ENCODE data around the gene SPRR2A.
"Not testable (repeated sequence)": the region's sequence is repeated elsewhere in the genome, so short reads cannot be mapped to it uniquely, and the experiment has no call there.

SPRR2A gene

DNA sequence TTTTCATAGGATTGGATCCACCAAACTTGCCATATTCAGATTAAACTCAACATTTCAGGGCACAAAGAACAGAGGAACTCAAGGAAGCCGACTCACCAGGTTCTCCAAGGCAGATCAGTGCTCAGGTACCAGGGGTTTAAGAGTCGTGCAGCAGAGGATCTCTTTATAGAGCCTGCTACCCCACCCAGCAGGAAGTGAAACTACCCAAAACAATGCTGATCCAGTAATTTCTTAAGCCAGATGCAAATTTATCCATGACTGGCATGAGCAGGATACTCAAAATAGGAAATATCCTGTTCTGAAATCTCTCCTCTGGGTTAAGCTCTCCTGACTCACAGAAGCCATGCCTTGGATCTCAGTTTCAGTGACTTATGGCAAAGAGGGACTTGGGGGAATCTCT, at the start of gene SPRR2A:
Gene SPRR2A, minus strand, starts transcription at position 138 of the 400 bp plus-strand sequence. CDS start 777 bp downstream, outside the sequence.
- DNase-seq = no peak

DNA sequence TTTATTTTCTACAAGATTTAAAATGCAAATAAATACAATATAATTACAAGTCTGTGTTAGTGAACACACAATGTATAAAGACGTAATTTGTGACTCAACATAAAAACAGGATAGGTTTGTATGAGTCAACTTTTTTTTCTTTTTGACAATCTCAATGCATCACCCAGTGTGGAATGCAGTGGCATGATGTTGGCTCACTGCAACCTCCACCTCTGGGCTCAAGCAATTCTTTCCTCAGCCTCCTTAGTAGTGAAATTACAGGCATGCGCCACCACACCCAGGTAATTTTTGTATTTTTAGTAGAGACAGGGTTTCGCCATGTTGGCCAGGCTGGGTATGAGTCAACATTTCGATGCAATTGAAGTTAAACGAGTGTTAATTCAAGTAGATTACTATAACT, 42.9 kb upstream of the SPRR2A start:
- DNase-seq = no peak

DNA sequence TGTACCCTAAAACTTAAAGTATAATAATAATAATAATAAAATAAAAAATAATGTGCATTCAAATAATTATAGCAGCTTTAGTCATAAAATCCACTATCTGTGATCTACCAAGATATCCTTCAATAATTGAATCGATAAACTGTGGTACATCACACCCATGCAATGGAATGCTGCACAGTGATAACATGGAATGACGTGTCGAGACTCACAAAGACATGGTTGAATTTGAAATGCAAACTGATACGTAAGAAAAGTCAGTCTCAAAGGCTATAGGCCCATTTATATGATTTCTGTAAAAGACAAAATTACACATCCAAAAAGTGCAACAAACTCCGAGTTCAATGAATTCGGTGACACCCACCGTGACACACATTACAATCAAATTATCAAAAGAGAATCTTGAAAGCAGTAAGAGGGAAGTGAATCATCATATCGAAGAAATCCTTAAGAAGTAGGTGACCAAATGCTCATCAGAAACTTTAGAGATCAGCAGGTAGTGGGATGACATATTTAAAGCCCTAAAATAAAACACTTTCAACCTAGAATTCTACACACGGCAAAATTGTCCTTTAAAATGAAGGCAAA, 42.2 kb upstream of the SPRR2A start:
- no peak for DNase-seq

DNA sequence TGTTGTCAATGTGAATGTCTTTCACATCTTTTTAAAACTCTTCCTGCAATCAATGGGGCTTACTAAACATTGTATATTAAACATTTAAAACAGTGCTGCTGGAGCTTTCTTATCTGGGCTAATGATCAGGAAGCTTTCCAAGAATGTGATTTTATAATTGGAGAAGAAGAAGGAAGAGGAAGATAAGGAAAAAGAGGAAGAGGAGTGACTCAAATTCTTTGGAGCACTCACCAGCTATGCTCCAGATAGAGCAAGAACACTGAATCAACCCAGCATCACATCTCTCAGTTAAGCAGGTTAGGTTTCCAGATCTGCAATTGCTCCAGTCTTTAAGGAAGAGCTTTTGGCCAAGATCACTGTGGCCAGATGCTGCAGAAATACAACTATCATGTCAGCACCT, 38.5 kb upstream of the SPRR2A start:
- DNase-seq = no peak

DNA sequence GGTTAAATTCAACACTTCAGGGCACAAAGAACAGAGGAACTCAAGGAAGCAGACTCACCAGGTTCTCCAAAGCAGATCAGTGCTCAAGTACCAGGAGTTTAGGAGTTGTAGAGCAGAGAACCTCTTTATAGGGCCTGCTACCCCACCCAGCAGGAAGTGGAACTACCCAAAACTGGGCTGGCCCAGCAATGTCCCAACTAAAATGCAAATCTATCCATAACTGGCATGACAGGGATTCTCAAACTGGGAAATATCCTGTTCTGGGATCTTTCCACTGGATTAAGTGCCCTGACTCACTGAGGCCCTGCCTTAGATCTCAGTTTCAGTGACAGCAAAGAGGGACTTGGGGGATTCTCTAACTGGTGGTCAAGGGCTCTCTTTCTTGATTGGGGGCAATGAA, 37.1 kb upstream of the SPRR2A start, which contains the start of gene SPRR2E:
Gene SPRR2E, minus strand, starts transcription at position 101 of the 400 bp plus-strand sequence. CDS start 775 bp downstream, outside the sequence.
- DNase-seq = no peak

DNA sequence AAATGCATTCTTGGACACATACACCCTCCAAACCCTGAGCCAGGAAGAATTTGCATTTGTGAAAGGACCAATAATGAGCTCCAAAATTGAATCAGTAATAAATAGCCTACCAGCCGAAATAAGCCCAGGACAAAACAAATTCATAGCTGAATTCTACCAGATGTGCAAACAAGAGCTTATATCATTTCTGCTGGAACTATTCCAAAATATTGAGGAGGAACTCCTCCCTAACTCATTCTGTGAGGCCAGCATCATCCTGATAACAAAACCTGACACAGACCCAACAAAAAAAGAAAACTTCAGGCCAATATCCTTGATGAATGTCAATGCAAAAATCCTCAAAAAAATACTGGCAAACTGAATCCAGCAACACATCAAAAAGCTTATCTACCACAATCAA, 30.3 kb upstream of the SPRR2A start:
- DNase-seq = no peak

DNA sequence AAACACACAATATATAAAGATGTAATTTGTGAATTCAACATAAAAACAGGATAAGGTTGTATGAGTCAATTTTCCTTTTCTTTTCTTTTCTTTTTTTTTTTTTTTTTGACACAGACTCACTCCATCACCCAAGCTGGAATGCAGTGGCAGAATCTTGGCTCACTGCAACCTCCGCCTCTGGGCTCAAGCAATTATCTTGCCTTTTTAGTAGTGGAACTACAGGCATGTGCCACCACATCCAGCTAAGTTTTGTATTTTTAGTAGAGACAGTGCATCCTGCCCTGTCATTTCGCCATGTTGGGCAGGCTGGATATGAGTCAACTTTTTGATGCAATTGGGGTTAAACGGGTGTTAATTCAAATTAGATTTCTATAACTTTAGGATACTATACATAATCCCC, 24.4 kb upstream of the SPRR2A start:
- DNase-seq = no peak

DNA sequence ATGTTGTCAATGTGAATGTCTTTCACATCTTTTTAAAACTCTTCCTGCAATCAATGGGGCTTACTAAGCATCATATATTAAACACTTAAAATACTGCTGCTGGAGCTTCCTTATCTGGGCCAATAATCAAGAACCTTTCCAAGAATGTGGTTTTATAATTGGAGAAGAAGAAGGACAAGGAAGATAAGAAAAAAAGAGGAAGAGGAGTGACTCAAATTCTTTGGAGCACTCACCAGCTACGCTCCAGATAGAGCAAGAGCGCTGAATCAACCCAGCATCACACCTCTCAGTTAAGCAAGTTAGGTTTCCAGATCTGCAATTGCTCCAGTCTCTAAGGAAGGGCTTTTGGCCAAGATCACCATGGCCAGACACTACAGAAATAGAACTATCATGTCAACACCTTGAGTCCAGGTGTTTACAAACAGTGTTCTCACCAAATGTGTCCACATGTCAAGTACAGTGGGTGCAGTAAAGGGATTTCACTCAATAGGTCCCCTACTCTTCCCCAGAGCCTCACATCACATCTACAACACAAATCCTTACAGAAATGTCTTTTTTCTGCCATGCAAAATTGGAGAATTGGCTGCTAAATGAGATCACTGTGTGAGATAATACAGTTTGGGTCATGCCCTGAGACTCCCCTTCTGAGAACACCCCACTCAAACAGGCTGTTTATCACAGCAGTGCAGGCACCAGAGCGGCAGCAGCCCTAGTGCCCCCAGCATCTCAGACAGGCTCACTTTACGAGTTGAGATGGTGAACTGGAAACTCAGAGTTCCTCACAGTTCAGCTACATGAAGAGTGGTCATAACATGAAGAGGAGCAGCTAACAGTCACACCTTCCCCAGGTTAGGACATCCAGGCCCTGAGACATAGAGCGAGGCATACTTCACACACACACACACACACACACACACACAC, 15.8 kb upstream of the SPRR2A start:
- no peak for DNase-seq

DNA sequence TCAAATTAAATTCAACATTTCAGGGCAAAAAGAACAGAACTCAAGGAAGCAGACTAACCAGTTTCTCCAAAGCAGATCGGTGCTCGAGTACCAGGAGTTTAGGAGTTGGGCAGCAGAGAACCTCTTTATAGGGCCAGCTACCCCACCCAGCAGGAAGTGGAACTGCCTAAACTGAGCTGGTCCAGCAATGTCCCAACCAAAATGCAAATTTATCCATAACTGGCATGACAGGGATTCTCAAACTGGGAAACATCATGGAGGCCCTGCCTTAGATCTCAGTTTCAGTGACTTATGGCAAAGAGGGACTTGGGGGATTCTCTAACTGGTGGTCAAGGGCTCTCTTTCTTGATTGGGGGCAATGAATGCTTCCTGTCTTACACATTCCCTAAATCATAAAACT, 14.2 kb upstream of the SPRR2A start, which contains the start of gene SPRR2B:
Gene SPRR2B, minus strand, starts transcription at position 101 of the 400 bp plus-strand sequence. CDS start 772 bp downstream, outside the sequence.
- DNase-seq = no peak

DNA sequence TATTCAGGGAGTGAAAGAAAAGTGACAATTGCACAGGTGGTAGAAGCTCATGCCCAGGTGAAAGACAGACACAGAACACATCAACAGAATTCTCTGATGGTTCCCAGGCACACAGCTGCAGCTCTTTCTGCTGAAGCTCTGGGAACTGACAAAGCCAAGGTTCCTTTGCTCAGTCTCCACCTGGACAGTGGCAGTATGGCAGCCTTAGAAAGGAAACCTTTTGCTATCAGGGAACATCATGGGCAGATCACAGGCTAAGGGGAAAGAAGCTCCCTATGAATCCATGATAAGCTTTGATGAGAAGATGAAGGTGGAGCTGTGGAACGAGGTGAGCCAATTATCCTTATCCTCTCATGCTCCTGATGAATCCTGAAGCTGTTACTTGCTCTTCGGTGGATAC, 12.9 kb upstream of the SPRR2A start:
- DNase-seq = no peak

DNA sequence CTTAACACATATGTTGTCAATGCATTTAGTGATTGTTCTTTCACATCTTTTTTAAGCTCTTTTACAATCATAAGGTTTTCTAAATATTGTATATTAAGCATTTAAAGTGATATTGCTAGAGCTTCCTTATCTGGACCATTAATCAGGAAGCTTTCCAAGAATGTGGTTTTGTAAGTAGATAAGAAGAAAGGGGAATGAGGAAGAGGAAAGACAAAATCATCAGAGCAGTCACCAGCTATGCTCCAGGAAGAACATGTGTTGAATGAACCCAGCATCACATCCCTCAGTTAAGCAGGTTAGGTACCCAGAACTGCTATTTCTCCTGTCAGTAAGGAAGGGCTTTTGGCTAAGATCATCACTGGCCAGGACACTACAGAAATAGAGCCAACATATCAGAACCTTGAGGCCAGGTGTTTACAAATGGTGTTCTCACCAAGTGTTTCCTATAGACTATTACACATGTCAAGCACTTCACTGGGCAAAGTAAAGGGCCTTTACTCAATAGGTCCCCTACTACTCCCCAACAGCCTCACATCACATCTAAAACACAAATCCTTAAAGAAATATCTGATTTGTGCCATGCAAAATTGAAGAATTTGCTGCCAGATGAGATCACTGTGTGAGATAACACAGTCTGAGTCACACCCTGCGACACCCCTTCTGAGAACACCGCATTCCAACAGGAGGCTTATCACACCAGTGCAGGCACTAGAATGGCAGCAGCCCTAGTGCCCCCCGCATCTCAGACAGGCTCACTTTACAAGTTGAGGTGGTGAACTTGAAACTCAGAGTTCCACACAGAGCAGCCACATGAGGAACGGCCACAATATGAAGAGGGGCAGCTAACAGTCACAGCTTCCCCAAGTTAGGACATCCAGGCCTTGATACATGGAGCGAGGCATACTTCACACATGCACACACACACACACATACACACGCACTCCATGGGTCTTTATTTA, 1.8 kb upstream of the SPRR2A start:
- DNase-seq = no peak

DNA sequence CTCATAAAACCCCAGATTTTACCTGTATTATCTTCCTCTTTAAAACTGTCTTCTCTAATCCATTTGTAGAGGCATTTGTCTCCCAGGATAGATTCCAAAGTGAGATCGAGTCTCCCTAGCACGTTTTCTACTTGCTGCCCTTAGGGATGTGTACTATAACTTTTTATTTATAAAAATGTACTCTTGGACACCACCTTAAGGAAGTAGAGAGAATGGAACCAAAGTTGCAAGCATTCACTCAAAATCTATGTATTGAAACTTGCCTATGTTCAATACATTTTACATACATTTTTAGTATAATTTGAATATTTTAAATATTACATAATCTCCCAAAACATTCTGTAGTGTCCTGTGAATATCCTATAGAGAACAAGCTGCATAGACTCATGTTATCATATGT, 842 bp upstream of the SPRR2A start:
- no peak for DNase-seq

DNA sequence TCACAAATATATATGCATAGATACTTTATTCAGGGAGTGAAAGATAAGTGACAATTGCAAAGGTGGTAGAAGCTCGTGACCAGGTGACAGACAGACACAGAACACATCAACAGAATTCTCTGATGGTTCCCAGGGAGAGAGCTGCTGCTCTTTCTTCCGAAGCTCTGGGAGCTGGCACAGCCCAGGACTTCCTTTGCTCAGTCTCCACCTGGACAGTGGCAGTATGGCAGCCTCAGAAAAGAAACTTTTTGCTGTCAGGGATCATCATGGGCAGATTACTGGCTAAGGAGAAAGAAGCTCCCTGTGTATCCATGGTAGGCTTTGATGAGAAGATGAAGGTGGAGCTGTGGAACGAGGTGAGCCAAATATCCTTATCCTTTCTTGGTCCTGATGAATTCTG, 1.2 kb downstream of the SPRR2A start:
- not testable (repeated sequence) for DNase-seq

DNA sequence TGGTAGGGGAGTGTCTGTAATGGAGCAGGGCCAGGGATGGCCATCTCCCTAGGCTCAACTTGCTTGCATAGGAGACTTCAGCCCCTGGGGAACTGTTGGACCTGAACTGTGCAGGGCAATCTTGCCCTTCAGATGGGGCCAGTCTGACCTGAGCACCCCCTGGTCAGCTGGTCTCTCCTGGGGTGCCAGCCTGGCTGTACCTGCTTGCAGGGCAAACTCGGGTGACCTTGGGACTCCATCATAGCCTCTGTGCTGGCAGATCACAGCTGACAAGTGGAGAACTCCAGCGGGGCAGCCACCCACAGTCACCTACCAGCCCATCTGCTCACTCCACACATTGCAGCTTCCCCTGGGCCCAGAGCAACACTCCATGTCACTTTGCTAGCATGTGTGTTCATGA, 8.1 kb downstream of the SPRR2A start:
- no peak for DNase-seq

DNA sequence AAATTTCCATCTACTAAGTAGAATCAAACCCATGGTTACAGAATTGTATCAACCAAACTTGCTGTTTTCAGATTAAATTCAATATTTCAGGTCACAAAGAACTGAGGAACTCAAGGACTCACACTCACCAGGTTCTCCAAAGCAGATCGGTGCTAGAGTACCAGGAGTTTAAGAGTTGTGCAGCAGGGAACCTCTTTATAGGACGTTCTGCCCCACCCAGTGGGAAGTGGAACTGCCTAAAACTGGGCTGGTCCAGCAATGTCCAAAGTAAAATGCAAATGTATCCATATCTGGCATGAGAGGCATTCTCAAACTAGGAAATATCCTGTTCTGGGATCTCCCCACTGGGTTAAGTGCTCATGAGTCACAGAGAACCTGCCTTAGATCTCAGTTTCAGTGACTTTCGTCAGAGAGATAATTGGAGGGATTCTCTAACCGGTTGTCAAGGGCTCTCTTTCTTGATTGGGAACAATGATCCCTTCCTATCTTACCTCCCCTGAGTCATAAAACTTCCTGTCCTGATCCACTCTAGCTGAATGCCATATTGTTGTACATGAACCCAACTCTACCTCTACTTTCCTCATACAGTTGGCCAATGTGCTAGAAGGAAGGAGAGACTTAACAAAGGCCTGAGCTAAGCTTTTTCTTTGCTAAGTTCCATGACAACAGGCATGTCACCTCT, 16.2 kb downstream of the SPRR2A start, which contains the start of gene SPRR2D:
Gene SPRR2D, minus strand, starts transcription at position 171 of the 682 bp plus-strand sequence. CDS start 774 bp downstream, outside the sequence.
- DNase-seq = no peak

DNA sequence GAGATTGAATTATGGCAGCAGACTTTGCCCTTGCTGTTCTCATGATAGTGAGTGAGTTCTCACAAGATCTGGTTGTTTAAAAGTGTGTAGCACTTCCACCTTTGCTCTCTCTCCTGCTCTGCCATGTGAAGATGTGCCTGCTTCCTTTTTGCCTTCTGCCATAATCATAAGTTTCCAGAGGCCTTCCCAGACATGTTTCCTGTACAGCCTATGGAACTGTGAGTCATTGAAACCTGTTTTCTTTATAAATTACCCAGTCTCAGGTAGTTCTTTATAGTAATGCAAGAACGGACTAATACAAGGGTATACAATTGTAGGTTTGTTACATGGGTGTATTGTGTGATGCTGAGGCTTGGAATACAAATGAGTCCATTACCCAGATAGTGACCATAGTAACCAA, 22.1 kb downstream of the SPRR2A start:
- DNase-seq = no peak

DNA sequence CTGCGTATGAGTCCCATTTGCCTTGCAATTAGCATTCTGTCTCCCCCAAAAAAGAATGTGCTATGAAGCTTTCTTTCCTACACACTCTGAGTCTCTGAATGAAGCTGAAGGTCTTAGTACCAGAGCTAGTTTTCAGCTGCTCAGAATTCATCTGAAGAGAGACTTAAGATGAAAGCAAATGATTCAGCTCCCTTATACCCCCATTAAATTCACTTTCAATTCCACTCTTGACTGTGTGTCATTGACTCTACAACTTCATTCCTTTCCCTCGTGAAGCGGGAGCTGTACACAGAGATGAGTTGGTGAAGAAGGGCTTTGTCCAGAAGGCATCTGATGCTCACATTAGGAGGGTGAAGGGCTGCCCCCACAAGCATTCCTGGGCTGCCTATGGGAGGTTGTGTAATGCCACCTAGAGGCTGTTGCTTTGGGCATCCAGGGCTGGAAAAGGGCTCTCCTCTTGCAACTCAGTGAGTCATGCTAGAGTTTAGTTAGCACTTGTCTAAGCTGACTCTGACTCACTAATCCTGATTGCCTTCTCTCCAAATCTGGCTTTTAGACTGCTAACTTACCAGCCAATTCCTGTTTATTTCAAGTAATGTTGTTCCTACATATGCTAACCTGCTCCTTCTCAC, 24.5 kb downstream of the SPRR2A start:
- DNase-seq = no peak

DNA sequence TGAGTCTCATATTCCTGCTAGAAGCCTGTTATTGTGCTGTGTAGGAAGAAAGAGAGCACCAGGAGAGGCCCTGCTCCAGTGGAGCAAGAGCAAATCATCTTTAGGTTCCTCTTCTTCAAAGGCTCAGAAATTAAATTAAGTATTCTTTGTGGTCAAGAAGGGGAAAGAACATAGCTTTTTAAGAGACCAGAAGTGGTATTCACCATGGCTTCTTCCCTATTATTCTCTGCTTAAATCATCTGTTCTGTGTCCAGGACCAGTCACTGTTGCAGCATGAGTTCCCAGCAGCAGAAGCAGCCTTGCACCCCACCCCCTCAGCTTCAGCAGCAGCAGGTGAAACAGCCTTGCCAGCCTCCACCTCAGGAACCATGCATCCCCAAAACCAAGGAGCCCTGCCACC, 25.2 kb downstream of the SPRR2A start:
- DNase-seq = no peak

DNA sequence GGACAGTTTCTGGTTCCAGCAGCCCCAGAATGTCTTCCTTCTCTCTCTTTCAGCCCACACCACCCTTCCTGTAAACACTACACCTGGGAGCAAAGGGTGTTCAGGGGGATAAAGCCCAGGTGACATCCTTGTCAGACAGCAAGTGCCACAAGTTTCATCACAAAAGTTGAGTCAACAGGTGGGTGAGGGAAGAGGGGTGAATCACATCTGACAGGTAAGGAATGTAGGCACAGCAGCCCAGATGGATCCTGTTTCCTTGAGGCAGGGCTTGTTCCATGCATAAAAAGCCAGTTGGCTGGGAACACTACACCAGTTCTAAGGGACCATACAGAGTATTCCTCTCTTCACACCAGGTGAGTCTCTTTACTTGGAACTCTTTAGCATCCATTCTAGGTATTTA, 26.4 kb downstream of the SPRR2A start, which contains the start of gene SPRR1B:
Gene SPRR1B, plus strand, starts transcription at position 309 of the 400 bp plus-strand sequence. CDS start 1,143 bp downstream, outside the sequence.
- no peak for DNase-seq

DNA sequence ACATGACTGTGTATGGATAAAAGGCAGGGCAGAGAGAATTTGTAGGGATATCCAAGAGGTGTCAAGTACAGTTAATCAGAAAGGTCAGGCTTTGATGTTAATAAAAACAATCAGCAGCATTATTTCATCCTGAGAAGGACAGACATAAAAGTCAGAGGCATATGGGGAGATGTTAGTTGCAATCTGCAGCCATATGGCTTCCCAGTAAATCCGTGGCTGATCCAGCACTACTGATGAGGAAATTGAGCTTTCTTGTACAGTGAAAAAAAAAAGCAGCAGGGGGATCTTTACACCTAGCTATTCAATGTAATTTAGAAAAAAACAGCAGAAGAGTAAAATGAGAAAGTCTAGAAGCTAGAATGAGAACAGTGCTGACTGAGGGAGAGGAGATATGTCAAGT, 28.5 kb downstream of the SPRR2A start:
- no peak for DNase-seq

DNA sequence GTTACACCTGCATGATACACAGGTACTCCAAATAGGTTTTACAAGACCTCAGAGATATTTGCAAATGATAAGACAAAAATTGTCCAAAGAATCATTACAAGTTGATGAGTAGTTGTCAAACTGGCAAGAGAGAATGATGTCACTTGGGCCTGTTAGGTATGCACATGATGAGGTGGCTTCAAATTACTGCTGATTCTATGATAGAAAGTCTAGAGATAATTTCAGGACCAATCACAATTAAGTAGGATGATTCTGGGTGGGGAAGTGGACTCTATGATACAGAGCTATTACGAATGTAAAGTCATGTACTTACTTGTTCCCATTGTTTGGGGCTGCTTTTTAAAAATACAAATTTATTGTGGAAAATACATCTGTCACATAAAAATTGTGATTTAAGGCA, 31.5 kb downstream of the SPRR2A start:
- DNase-seq = no peak

DNA sequence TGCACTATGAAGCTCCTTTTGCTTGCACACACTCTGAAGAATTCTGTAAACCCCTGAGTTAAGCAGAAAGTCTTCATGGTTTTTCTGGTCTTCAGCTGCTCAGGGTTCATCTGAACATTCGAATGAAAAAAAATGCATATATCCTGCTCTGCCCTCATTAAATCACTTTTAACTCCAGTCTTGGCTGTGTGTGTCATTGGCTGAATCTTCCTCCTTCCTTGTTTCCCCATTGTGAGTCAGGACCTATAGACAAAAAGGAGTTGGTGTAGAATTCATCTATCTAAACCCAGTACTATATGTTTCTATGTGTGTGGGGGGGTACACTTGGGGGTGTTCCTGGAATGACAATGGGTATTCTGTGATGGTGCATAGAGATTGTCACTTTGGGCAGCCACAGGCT, 32.9 kb downstream of the SPRR2A start:
- DNase-seq = no peak

Data from stimulated activated CD4-positive, alpha-beta T cell treated with anti-CD3 and anti-CD28 coated beads, Interleukin-2, amount 100 ng/mL, for 48 hours (primary cell).